GM12865 (cell line): ENCODE data around the gene SEC61B.
"Not testable (repeated sequence)": the region's sequence is repeated elsewhere in the genome, so short reads cannot be mapped to it uniquely, and the experiment has no call there.

ENCODE experiments used
- DNase-seq: peaks from one replicate; pipeline ENCODE4 v3.0.0; 2010; ENCODE audit warnings: low read depth
- H3K4me3 ChIP-seq: 2 replicates; pipeline ENCODE4 v1.5.1; 2011; ENCODE audit warnings: mild to moderate bottlenecking, low read depth, low read length, control low read depth
- CTCF ChIP-seq: IDR thresholded peaks from 2 replicates; pipeline ENCODE4 v1.5.1; 2011; ENCODE audit warnings: low read length, control low read depth, low read depth, inconsistent platforms; ENCODE audit not compliant: insufficient read depth; ENCODE audit errors: missing control alignments

Gene SEC61B

GRCh38 chr9:99235926-99236634, 14.0 kb downstream of the SEC61B start:
- peak; percentile 94 for DNase-seq
- TF ChIP-seq CTCF = no peak
- H3K4me3 ChIP-seq = peak overlapping the region; percentile 37

GRCh38 chr9:99237356-99237755, 15.3 kb downstream of the SEC61B start:
- TF ChIP-seq CTCF = no peak
- DNase-seq = no peak
- no peak overlapping the region for H3K4me3 ChIP-seq

- H3K4me3 ChIP-seq, DNase-seq: not testable (repeated sequence)
These were observed 15.8 kb downstream of the SEC61B start for GRCh38 chr9:99237849-99238248.

GRCh38 chr9:99238331-99238730, 16.2 kb downstream of the SEC61B start:
- DNase-seq = no peak
- no peak for TF ChIP-seq CTCF
- H3K4me3 ChIP-seq = no peak overlapping the region

GRCh38 chr9:99239341-99240060, 17.4 kb downstream of the SEC61B start:
- no peak for DNase-seq
- no peak overlapping the region for H3K4me3 ChIP-seq
- TF ChIP-seq CTCF = no peak

- TF ChIP-seq CTCF = no peak
- no peak for DNase-seq
- H3K4me3 ChIP-seq = no peak overlapping the region
These were observed 19.0 kb downstream of the SEC61B start for GRCh38 chr9:99241106-99241505.

- DNase-seq = peak; percentile 80
- no peak for TF ChIP-seq CTCF
- H3K4me3 ChIP-seq = peak overlapping the region; percentile 23
These were observed 22.5 kb downstream of the SEC61B start for GRCh38 chr9:99244344-99245260.
